Endothelial cell (in vitro differentiated cells): ENCODE data around the gene GUCY1B1. TPM values are rescaled to one million over a fixed set of nuclear protein-coding genes. Genes with fewer than 3 reads are reported as not detected.

Experiments used
- DNase-seq: peaks from one replicate; pipeline ENCODE4 v3.0.0; 2021; ENCODE audit warnings: low spot score
- H3K27ac Mint-ChIP-seq: one replicate; pipeline ENCODE4 v1.8.0; 2021; ENCODE audit warnings: mixed read lengths, inconsistent platforms; ENCODE audit not compliant: unreplicated experiment
- H3K27me3 Mint-ChIP-seq: one replicate; pipeline ENCODE4 v1.8.0; 2021; ENCODE audit warnings: mild to moderate bottlenecking, moderate library complexity, mixed read lengths, inconsistent platforms; ENCODE audit not compliant: unreplicated experiment
- H3K36me3 Mint-ChIP-seq: one replicate; pipeline ENCODE4 v1.8.0; 2021; ENCODE audit warnings: mild to moderate bottlenecking, low read depth, mixed read lengths, inconsistent platforms; ENCODE audit not compliant: unreplicated experiment
- H3K4me1 Mint-ChIP-seq: one replicate; pipeline ENCODE4 v1.8.0; 2021; ENCODE audit warnings: mild to moderate bottlenecking, mixed read lengths, inconsistent platforms; ENCODE audit not compliant: unreplicated experiment
- H3K4me3 Mint-ChIP-seq: one replicate; pipeline ENCODE4 v1.8.0; 2021; ENCODE audit warnings: mild to moderate bottlenecking, mixed read lengths, inconsistent platforms; ENCODE audit not compliant: unreplicated experiment
- H3K9me3 Mint-ChIP-seq: one replicate; pipeline ENCODE4 v1.8.0; 2021; ENCODE audit warnings: mixed read lengths, inconsistent platforms; ENCODE audit not compliant: unreplicated experiment
- total RNA-seq: library from RNA; stranded (reverse); fragmentation: NEBNext Ultra II Directional; extraction: Animal tissue kit (Norgen Biotek cat#: 25700); gene quantifications from one replicate; pipeline ENCODE4 v1.2.1, GENCODE V29; 2021; ENCODE audit not compliant: unreplicated experiment
- TF ChIP-seq, protein P1 (sequence below): fragments of 200-600 bp; sonication (generic); IDR thresholded peaks from one replicate; pipeline ENCODE4 v1.5.0; 2021; ENCODE audit warnings: antibody characterized with exemption; ENCODE audit not compliant: unreplicated experiment

GUCY1B1 gene
- total RNA-seq, 1 donor from 2014 or later = 1.1 TPM

DNA sequence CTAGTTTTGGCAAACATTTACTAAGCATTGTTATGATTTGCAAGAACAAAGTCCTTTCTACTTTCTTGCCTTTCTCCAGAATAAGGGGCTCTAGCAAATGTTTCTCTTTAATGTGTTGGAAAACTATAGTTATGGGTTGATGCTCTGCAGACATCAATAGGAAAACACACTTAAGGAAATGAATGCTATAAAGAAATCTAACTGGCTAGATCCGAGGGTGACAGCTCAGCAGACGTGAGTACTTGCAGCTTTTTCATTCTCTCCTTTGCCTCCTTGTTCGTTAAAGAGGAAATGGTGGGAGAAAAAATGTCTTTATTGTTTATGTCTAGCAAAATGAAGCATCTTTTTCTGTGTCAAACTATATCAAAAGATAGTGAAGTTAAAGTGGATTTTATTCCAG is 6.3 kb downstream of the GUCY1B1 start:
- no peak overlapping the region for H3K27ac Mint-ChIP-seq
- H3K36me3 Mint-ChIP-seq = no peaks in the 10 kb centered on the region
- no peak for DNase-seq
- H3K4me1 Mint-ChIP-seq = peaks cover 4% of the 10 kb centered on the region
- no peaks in the 10 kb centered on the region for H3K27me3 Mint-ChIP-seq
- TF ChIP-seq, protein P1, sequence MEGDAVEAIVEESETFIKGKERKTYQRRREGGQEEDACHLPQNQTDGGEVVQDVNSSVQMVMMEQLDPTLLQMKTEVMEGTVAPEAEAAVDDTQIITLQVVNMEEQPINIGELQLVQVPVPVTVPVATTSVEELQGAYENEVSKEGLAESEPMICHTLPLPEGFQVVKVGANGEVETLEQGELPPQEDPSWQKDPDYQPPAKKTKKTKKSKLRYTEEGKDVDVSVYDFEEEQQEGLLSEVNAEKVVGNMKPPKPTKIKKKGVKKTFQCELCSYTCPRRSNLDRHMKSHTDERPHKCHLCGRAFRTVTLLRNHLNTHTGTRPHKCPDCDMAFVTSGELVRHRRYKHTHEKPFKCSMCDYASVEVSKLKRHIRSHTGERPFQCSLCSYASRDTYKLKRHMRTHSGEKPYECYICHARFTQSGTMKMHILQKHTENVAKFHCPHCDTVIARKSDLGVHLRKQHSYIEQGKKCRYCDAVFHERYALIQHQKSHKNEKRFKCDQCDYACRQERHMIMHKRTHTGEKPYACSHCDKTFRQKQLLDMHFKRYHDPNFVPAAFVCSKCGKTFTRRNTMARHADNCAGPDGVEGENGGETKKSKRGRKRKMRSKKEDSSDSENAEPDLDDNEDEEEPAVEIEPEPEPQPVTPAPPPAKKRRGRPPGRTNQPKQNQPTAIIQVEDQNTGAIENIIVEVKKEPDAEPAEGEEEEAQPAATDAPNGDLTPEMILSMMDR = no peak
- no peaks in the 10 kb centered on the region for H3K9me3 Mint-ChIP-seq
- H3K4me3 Mint-ChIP-seq = no peak overlapping the region

DNA sequence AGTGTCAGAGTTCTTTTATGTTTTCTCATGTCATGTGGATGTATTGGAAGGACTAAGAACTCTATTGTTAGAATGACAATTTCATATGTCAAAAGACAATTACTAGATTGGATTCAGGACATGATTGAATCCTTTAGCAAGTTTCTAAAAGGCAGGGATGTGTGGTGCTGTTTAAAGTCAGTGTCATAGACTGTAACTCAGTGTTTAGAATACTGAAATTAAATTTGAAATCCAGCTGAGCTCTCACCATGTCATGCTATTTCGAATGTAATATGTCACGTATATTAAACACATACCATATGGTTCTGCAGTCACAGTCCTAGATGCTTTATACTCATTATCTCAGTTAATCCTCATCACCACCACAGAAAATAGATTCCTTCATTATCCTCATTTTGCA is 7.8 kb downstream of the GUCY1B1 start:
- TF ChIP-seq, protein P1 = no peak
- Mint-ChIP-seq H3K9me3 (no peaks in the 10 kb centered on the region), H3K27ac (no peak overlapping the region), H3K36me3 (no peaks in the 10 kb centered on the region), H3K4me3 (no peak overlapping the region), H3K4me1 (peaks cover 2% of the 10 kb centered on the region), H3K27me3 (no peaks in the 10 kb centered on the region)
- no peak for DNase-seq

GRCh38 chr4:155768370-155768769 is 9.5 kb downstream of the GUCY1B1 start:
- Mint-ChIP-seq H3K4me3 (no peak overlapping the region), H3K9me3 (no peaks in the 10 kb centered on the region), H3K27ac (no peak overlapping the region), H3K4me1 (peaks cover 2% of the 10 kb centered on the region), H3K36me3 (no peaks in the 10 kb centered on the region), H3K27me3 (no peaks in the 10 kb centered on the region)
- TF ChIP-seq, protein P1 = no peak
- no peak for DNase-seq

GRCh38 chr4:155769090-155769489 is 10.3 kb downstream of the GUCY1B1 start:
- Mint-ChIP-seq H3K27ac (no peak overlapping the region), H3K36me3 (no peaks in the 10 kb centered on the region), H3K4me3 (no peak overlapping the region), H3K9me3 (no peaks in the 10 kb centered on the region), H3K4me1 (peaks cover 2% of the 10 kb centered on the region), H3K27me3 (peaks cover 2% of the 10 kb centered on the region)
- TF ChIP-seq, protein P1 = no peak
- no peak for DNase-seq

GRCh38 chr4:155772459-155773195 is 13.8 kb downstream of the GUCY1B1 start:
- DNase-seq = no peak
- peaks cover 2% of the 10 kb centered on the region for H3K27me3 Mint-ChIP-seq
- H3K36me3 Mint-ChIP-seq = no peaks in the 10 kb centered on the region
- peaks cover 2% of the 10 kb centered on the region for H3K4me1 Mint-ChIP-seq
- no peaks in the 10 kb centered on the region for H3K9me3 Mint-ChIP-seq
- H3K27ac Mint-ChIP-seq = no peak overlapping the region
- TF ChIP-seq, protein P1 = no peak
- H3K4me3 Mint-ChIP-seq = no peak overlapping the region
